Activated naive CD8-positive, alpha-beta T cell treated with anti-CD3 and anti-CD28 coated beads, Interleukin-2, amount 10 ng/mL, durations not matched to agents 7 days and 5 days (primary cell): ENCODE data around the gene POTEF. TPM values are rescaled to one million over a fixed set of nuclear protein-coding genes. Genes with fewer than 3 reads are reported as not detected.
"Not testable (repeated sequence)": the region's sequence is repeated elsewhere in the genome, so short reads cannot be mapped to it uniquely, and the experiment has no call there.

Source experiments
- ATAC-seq: fragments of 150-1000 bp; cut with Tn5 transposase; one replicate; pipeline ENCODE4 v1.10.0; 2021; ENCODE audit warnings: low read depth, moderate library complexity
- POLR2A ChIA-PET: fragments of 350-600 bp; sonication (Branson Sonifier 250); formaldehyde crosslinking; loops from one replicate; lab custom pipeline; 2021; ENCODE audit warnings: antibody characterized with exemption; lab: Charles Lee
- DNase-seq: peaks from one replicate; pipeline ENCODE4 v3.0.0; 2021
- H3K27ac Mint-ChIP-seq: one replicate; pipeline ENCODE4 v1.8.0; 2022; ENCODE audit warnings: mild to moderate bottlenecking, mixed read lengths
- H3K27me3 Mint-ChIP-seq: one replicate; pipeline ENCODE4 v1.8.0; 2022; ENCODE audit warnings: mild to moderate bottlenecking, moderate library complexity, mixed read lengths
- H3K36me3 Mint-ChIP-seq: one replicate; pipeline ENCODE4 v1.8.0; 2021; ENCODE audit warnings: mild to moderate bottlenecking, mixed read lengths
- H3K4me1 Mint-ChIP-seq: one replicate; pipeline ENCODE4 v1.8.0; 2021; ENCODE audit warnings: mixed read lengths
- H3K4me3 Mint-ChIP-seq: one replicate; pipeline ENCODE4 v1.8.0; 2022; ENCODE audit warnings: mild to moderate bottlenecking, moderate library complexity, mixed read lengths
- H3K9me3 Mint-ChIP-seq: one replicate; pipeline ENCODE4 v1.8.0; 2021; ENCODE audit warnings: mixed read lengths
- total RNA-seq, 2 experiments: library from RNA; stranded (reverse); gene quantifications; one replicate each; pipeline ENCODE4 v1.2.3, GENCODE V29; 2021

POTEF gene
- total RNA-seq, 2 experiments from 2014 or later: not detected

DNA sequence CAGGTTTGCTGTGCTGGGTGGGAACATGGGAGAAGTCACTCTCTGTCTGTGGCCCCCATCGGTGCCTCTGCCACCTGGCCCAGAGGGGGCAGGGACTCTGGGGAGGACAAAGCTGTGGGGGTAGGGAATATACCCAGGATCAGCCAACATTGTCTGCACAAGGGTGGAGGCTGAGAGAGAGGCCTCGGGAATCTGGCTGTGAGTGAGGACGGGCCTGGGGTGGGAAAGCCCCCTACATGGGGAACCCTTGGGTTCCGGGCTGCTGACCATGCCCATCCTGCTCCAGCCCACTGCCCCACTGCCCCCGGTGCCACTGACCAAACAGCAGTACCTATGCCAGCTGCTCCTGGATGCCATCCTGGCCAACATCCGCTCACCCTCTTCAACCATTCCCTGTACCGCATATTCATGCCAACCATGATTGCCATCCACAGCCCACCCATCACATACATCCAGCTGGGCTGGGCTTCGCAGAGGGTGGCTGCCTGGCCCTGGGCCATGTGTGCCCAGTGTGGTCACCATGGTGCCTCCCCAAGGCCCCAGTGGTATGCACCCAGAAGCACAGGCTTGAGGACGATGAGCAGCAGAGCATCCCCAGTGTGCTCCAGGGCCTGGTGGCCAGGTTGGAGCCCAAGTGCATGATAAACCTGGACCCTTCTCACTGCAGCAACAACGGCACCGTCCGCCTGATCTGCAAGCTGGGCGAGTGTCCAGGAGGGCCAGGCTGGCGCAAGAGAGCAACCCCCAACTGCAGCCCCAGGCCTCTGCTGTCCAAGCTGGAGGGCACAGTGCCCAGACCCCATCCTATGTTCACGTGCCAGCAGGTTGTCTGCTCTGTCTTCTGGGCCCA lies 6.9 kb upstream of the POTEF start:
- Mint-ChIP-seq H3K36me3 (no peaks in the 10 kb centered on the region), H3K9me3 (no peaks in the 10 kb centered on the region), H3K4me1 (no peaks in the 10 kb centered on the region), H3K27me3 (peaks cover 5% of the 10 kb centered on the region), H3K27ac (no peak overlapping the region), H3K4me3 (no peak overlapping the region)
- no peak for ATAC-seq
- POLR2A ChIA-PET: no interaction called here
- DNase-seq: no peak

DNA sequence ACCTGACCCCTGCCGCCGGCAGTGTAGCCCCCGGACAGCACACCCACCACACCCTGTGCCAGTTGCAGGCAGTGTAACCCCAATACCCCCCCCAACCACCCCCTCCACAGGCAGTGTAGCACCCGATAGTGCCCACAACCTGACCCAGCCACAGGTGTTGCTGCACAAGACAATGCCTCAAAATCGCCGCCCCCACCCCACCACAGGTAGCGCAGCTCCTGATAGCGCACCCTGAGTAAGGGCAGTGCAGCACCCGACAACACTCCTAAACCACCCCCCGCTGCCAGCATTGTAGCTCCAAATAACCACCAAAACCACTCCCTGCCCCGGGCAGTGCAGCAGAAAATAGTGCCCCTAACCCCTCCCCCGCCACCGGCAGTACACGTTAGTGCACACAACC lies 558 bp downstream of the POTEF start:
- H3K27ac Mint-ChIP-seq, H3K9me3 Mint-ChIP-seq, H3K4me1 Mint-ChIP-seq, DNase-seq, H3K4me3 Mint-ChIP-seq, POLR2A ChIA-PET, ATAC-seq, H3K36me3 Mint-ChIP-seq, H3K27me3 Mint-ChIP-seq: not testable (repeated sequence)

DNA sequence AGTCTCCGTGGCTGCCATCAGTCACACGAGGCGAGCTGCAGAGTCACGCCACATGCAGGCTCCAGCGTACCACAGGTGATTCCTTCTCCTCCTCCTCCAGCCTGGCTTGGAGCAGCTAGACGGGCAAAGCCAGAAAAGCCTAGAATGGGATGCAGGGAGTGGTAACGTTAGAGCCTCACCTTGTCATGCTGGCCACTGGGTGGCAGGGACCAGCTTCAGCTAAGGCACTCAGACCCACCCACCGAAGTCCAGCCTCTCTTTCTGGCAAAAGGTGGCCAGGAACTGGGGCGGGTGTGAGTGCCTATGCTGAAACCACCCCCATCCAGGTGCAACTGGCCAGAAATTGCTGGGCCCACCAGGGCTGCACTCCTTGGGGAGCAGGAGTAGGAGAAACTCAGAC lies 1.3 kb downstream of the POTEF start:
- H3K27me3 Mint-ChIP-seq, H3K9me3 Mint-ChIP-seq, H3K4me1 Mint-ChIP-seq, POLR2A ChIA-PET, H3K27ac Mint-ChIP-seq, ATAC-seq, H3K36me3 Mint-ChIP-seq, H3K4me3 Mint-ChIP-seq, DNase-seq: not testable (repeated sequence)

DNA sequence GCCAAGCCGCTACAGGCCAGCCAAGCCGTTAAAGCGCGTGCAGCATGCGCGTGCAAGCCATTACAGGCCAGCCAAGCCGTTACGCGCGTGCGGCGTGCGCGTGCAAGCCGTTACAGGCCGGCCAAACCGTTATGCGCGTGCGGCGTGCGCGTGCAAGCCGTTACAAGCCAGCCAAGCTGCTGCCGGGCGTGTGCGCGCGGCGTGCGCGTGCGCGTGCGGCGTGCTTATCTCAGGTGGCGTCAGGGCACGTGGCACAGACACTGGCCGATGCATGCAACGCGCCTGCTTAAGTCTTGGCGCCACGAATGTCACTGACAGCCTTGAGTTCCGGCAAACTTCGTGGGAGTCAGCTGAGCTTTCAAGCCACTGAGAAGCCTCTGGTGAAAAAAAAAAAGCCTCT lies 8.1 kb downstream of the POTEF start:
- POLR2A ChIA-PET, DNase-seq, ATAC-seq, H3K4me1 Mint-ChIP-seq, H3K9me3 Mint-ChIP-seq, H3K4me3 Mint-ChIP-seq, H3K27me3 Mint-ChIP-seq, H3K27ac Mint-ChIP-seq, H3K36me3 Mint-ChIP-seq: not testable (repeated sequence)

DNA sequence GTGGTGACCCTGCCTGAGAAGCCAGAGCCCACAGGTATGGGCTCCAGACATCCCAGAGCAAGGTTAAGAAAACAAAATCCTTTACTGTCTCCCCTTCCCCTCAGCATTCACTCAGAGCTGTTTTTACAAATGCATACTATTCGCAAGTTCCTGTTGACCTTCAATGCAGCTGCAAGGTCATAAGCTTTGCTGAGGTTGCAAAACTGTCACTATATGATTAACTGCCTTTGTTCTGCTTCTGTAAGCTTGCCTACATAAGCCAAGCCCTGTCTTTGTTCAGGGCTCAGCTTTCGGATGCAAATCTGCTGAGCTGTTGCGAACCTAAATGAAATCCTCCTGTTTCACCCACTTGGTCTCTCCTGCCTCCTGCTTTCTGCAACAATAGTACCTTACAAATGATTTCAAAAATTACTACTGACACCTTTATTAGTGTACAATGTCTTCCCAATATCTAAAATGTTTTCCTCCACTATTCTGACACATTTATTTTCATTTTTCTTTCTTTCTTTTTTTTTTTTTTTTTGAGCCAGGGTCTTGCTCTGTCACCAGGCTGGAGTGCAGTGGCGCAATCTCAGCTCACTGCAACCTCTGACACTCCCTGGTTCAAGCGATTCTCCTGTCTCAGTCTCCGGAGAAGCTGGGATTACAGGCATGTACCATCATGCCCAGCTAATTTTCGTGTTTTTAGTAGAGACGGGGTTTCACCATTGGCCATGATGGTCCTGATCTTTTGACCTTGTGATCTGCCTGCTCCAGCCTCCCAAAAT lies 26.2 kb downstream of the POTEF start:
- H3K27me3 Mint-ChIP-seq, ATAC-seq, H3K4me1 Mint-ChIP-seq, H3K4me3 Mint-ChIP-seq, H3K27ac Mint-ChIP-seq, DNase-seq, H3K36me3 Mint-ChIP-seq, H3K9me3 Mint-ChIP-seq, POLR2A ChIA-PET: not testable (repeated sequence)

DNA sequence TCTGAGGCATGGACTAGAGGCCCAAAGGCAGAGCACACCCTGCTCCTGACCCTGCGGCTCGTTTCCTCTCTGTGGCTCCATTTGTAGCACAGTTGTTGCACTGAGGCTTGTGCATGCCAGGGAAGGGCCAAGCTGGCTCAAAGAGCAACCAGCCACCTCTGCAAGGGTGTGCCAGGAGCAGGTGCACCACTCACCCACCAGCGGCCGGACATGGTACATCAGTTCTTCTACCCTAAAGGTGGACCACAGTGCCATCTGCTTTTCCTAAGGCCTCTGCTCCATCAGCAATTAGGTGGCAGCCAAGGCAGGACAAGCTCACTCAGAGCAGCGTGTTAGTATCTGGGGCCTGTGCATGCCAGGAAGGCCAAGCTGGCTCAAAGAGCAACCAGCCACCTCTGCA lies 66.4 kb downstream of the POTEF start:
- H3K36me3 Mint-ChIP-seq, H3K9me3 Mint-ChIP-seq, H3K27ac Mint-ChIP-seq, H3K4me1 Mint-ChIP-seq, DNase-seq, H3K4me3 Mint-ChIP-seq, ATAC-seq, H3K27me3 Mint-ChIP-seq, POLR2A ChIA-PET: not testable (repeated sequence)

DNA sequence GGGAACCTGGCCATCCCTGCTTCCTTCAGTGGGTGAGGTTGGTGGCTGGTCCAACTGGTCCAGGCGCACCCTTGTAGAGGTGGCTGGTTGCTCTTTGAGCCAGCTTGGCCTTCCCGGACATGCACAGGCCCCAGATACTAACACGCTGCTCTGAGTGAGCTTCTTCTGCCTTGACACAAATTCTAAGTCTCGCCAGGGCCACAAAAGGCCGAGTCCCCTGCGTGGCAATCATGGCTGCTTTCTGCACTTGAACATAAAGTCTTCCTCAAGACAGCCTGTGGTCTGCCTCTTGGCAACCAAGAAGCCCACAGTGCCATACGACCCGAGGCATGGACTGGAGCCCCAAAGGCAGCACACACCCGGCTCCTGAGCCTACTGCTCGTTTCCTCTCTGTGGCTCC lies 69.0 kb downstream of the POTEF start:
- H3K4me3 Mint-ChIP-seq, ATAC-seq, H3K27me3 Mint-ChIP-seq, H3K4me1 Mint-ChIP-seq, H3K9me3 Mint-ChIP-seq, H3K27ac Mint-ChIP-seq, H3K36me3 Mint-ChIP-seq, DNase-seq, POLR2A ChIA-PET: not testable (repeated sequence)

DNA sequence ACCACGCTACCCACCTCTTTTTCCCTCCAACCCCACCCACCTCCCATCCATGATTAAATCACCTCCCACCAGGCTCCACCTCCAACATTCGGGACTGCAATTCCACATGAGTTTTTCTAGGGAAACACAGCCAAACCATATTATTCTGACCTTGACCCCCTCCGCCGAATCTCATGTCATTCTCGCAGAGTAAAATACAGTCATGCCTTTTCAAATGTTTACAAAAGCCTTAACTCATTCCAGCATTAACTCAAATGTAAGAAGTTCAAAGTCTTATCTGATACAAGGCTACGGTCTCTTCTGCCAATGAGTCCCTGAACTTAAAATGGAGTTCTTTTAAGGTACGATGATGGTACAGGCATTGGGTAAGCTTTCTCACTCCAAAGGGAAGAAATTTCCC lies 72.7 kb downstream of the POTEF start:
- H3K36me3 Mint-ChIP-seq, H3K4me3 Mint-ChIP-seq, H3K27me3 Mint-ChIP-seq, H3K4me1 Mint-ChIP-seq, DNase-seq, POLR2A ChIA-PET, ATAC-seq, H3K9me3 Mint-ChIP-seq, H3K27ac Mint-ChIP-seq: not testable (repeated sequence)

DNA sequence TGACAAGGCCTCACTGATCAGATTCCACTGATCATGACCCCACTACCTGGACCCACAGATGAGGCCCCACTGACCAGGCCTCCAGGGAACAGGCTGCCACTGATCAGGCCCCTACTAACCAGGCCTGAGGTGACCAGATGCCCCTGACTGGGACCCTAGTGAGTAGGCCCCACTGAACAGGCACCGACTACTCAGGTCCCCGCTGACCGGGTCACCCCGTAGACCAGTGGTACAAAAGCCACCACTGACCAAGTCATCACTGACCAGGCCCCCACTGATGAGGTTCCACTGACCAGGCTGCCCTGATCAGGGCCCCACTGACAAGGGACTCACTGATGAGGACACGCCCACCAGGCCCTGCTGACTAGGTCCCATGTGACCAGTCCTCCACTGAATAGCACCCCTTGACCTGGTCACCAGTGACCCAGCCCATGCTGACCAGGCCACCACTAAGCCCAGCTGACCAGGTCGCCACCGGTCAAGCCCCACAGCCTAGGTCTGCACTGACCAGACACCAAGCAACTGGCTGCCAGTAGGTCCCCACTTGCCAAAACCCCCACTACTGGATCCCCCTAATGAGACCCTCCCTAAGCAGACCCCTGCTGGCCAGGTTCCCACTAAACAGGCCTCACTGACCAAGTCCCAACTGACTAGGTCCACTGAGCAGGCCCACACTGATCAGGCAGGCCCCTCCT lies 75.7 kb downstream of the POTEF start:
- H3K27ac Mint-ChIP-seq, H3K27me3 Mint-ChIP-seq, H3K4me1 Mint-ChIP-seq, H3K4me3 Mint-ChIP-seq, ATAC-seq, POLR2A ChIA-PET, H3K36me3 Mint-ChIP-seq, H3K9me3 Mint-ChIP-seq, DNase-seq: not testable (repeated sequence)

DNA sequence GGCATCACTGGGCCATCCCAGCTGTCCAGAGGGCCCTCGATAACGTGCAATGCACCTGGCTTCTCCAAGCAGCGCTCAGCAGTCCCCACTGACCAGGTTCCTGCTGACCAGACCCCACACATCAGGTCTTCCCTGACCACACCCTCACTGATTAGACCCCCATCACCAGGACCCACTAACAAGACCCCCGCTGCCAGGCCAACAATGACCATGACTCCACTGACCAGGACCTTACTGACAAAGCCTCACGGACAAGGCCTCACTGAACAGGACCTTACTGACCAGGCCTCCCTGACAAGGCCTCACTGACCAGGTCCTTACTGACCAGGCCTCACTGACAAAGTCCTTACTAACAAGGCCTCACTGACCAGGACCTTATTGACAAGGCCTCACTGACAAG lies 76.6 kb downstream of the POTEF start:
- H3K4me1 Mint-ChIP-seq, DNase-seq, H3K27me3 Mint-ChIP-seq, H3K4me3 Mint-ChIP-seq, ATAC-seq, H3K36me3 Mint-ChIP-seq, H3K27ac Mint-ChIP-seq, POLR2A ChIA-PET, H3K9me3 Mint-ChIP-seq: not testable (repeated sequence)

DNA sequence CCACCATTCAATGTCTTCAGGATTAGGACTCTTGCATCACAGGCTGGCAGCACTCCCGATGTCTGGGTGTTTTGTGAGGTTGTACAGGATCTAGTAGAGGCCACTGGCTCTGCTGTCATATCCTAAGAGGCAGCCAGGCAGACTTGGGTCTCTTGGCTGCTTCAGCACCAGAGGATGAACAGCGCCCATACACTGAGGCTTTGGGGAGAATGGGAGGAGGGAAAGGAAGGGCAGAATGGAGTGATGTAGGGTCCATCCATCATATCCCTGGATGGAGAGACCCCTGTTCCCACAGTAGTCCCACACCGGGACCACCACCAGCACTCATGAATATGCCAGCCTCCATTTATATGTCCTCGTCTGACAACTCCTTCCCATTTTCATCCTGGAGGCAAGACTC lies 80.6 kb downstream of the POTEF start:
- ATAC-seq, POLR2A ChIA-PET, DNase-seq, H3K36me3 Mint-ChIP-seq, H3K27me3 Mint-ChIP-seq, H3K4me3 Mint-ChIP-seq, H3K4me1 Mint-ChIP-seq, H3K9me3 Mint-ChIP-seq, H3K27ac Mint-ChIP-seq: not testable (repeated sequence)

DNA sequence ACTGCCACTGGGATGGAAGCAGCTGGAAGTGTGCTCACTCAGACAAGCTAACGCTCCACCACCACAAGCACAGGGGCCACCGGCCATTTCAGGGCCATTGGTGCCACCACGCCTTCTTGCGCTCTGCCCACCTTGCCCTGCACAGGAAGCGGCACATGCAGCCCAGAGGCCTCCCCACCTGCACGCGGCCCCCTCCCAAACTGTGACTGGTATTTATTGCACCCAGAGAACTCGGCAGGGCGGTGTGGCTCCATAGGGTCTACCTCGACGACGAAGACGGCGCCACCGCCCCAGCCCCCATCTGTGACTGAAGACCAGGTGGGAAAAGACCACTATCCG lies 90.8 kb downstream of the POTEF start:
- H3K4me1 Mint-ChIP-seq, H3K36me3 Mint-ChIP-seq, H3K4me3 Mint-ChIP-seq, DNase-seq, H3K27ac Mint-ChIP-seq, POLR2A ChIA-PET, H3K9me3 Mint-ChIP-seq, H3K27me3 Mint-ChIP-seq, ATAC-seq: not testable (repeated sequence)

DNA sequence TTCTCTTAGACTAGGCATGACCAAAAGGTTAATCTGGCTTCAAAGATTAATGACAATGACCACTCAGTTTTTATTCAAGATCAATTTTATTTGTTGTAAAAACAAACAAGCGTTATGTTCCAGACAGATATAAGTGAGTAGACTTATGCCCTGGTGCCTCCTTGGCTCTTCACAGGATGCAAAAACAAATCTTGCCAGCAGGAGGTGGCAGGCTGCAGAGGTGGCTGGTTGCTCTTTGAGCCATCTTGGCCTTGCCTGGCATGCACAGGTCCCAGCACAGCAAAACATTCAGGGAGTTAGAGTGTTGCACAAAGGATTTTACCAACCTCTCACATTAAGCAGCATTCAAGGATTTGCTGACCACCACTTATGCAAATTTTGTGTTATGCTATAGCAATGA lies 103.1 kb downstream of the POTEF start:
- H3K36me3 Mint-ChIP-seq, H3K9me3 Mint-ChIP-seq, H3K4me1 Mint-ChIP-seq, POLR2A ChIA-PET, DNase-seq, H3K27me3 Mint-ChIP-seq, H3K4me3 Mint-ChIP-seq, H3K27ac Mint-ChIP-seq, ATAC-seq: not testable (repeated sequence)
